ENCODE measurements around the gene DUSP28.

DUSP28 gene

DNA sequence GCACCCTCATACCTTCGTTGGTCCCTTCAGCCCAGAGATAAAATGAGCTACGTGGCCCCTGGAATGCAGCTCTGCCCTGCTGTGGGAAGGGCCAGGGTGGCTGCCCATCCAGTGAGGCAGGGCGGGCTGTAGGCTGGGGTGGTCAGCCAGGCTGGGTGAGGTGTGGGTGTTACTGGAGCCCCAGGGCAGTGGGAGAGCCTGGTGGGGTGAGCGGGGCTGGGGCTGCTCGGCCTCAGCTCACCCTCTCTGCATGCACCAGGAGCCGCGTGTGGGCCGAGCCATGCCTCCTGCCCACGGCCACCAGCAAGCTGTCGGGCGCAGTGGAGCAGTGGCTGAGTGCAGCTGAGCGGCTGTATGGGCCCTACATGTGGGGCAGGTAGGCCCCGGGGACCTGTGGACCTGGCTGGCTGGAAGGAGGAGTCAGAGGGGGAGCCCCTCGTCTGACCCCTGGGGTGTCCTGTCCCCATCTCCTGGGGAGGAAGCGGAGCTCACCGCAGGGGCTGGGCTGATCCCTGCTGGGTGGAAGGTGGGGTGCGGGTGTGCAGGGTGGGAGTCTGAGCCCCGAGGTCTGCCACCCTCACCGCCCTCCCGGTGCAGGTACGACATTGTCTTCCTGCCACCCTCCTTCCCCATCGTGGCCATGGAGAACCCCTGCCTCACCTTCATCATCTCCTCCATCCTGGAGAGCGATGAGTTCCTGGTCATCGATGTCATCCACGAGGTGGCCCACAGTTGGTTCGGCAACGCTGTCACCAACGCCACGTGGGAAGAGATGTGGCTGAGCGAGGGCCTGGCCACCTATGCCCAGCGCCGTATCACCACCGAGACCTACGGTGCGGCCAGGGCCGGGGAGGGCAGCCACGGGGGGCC is 13.6 kb downstream of the DUSP28 start:
- DNase-seq, result no peak

GRCh38 chr2:240574386-240575100 is 14.4 kb downstream of the DUSP28 start:
- no peak for DNase-seq

GRCh38 chr2:240575101-240575965 is 15.2 kb downstream of the DUSP28 start:
- no peak for DNase-seq

GRCh38 chr2:240576036-240576435 is 15.9 kb downstream of the DUSP28 start:
- DNase-seq, result no peak

GRCh38 chr2:240576436-240577205 is 16.5 kb downstream of the DUSP28 start:
- DNase-seq, result no peak

GRCh38 chr2:240577281-240578109 is 17.3 kb downstream of the DUSP28 start:
- DNase-seq, result no peak

DNA sequence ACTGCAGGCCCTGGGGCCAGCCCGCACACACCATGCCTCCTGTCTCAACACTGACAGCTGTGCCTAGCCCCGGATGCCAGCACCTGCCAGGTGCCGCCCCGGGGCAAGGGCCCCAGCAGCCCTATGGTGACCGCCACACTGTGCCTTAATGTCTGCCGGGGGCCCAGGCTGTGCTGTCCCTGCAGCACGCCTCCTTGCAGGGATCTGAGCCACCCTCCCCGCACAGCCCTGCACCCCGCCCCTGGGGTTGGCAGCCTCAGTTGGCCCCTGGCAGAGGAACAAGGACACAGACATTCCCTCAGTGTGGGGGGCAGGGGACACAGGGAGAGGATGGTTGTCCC is 17.9 kb downstream of the DUSP28 start:
- no peak for DNase-seq

DNA sequence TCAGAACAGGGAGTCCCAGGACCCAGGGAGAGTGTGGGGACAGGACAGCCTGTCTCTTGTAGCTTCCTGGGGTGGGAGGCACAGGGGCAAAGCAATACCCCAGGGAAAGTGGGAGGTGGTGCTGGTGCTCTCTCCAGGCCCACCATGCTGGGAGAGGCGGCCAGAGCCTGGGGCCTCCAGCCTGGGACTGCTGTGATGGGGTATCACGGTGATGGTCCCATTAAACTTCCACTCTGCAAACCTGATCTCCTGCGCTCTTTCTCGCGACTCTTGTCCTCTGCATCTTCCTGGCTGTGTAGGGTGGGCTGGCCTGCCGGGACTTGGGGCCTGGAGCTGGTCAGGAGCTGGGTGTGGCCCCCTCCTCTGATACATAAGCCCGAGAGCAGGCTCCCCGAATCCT is 18.3 kb downstream of the DUSP28 start:
- no peak for DNase-seq

GRCh38 chr2:240579071-240579762 is 19.1 kb downstream of the DUSP28 start:
- no peak for DNase-seq

DNA sequence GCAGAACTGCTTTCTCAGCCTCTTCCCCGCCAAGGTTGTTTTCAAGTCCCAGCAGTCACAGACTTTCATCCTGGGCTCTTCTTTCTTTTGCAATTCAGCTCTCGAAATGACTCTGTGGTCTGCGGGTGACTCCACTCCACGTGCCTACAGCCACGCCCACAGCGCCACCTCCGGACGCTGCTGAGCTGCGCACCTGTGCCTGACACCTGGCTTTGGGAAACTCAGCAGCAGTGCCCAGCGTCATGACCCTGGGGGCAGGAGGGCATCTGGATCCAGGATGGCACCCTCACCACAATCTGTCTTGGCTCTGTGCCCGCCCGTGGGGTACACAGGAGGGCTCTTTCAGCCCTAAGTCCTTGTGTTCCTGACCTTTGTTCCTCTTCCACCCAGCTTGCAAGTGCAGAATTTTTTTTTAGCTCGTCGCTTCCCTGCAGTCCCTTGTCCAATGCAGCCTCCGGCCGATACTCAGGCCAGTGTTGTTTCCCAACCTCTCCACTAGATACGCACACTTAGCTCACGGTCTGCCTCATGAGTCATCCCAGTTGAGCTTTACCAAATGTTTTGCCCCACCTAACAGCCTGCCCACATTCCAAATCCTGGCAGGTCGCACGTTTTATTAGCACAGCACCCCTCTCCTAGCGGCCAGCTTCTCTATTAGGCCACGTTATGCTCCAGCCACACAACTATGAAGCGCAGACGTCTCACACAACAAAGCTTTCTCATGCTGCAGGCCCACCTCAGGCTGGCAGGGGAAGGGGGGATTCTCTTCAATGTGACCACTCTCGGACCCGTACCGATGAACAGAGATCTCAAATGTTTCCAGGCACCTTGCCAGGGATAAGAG is 19.8 kb downstream of the DUSP28 start:
- no peak for DNase-seq

GRCh38 chr2:240581811-240582210 is 21.7 kb downstream of the DUSP28 start:
- DNase-seq, result no peak

DNA sequence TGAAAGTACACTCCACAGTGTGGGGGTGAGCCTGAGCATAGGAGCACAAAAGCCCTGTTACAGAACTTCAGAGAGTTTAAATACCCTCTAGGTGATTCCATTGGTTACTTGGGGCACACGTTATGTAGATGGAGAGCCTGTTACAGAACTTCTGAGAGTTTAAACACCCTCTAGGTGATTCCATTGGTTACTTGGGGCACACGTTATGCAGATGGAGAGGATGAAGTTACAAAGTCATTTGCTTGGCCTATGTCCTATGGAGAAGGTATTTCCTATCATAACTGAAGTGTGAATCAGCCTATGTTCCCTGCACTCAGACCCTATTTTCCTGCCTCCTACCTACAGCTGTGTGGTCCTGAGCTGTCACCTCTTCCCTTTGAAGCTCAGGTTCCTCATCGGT is 22.6 kb downstream of the DUSP28 start:
- DNase-seq, result no peak

DNA sequence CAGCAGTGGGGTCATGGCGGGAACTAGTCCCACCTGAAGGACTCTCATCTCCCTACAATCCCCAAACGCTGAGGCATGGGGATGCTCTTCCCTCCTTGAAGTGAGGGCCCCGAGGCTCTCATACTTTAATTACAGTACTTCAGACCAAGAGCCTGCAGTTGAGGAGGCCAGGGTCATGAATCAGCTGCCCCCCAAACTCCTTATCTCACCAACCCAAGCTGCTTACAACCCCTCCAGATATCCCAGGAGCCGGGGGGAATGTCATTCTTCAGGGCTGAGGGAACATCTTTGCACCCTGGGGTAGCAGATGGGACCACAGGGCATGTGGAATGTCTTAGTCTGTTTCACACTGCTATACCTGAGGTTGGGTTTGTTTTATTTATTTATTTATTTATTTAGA is 23.6 kb downstream of the DUSP28 start:
- DNase-seq, result no peak

- DNase-seq, result no peak
These were observed 24.4 kb downstream of the DUSP28 start for GRCh38 chr2:240584486-240585031.

GRCh38 chr2:240585101-240585500 is 24.9 kb downstream of the DUSP28 start:
- no peak for DNase-seq

DNA sequence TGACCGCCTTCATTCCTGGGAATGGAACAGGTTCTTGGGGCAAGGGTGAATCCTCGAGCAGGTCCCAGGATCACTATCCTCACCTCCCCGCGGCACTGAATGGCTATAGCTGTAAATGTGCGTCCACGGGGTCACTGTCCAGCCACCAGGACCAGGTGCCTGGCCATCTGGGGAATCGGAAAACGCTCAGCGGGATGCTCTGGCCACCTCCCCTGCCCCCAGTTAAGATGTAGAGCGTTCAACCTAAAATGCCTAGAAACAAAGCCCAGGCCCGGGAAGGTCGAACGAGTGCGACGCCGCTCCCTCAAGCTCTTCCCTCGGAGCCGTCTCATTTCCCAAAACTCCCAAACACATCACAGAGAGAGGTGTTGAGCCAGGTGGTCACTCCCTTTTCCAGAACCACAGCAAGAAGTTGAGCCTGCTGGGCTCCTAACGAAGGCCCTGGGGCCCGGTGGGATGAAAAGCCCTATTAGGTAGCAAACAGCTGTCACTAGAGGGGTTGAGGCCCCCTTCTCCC is 25.6 kb downstream of the DUSP28 start:
- DNase-seq, result no peak

DNA sequence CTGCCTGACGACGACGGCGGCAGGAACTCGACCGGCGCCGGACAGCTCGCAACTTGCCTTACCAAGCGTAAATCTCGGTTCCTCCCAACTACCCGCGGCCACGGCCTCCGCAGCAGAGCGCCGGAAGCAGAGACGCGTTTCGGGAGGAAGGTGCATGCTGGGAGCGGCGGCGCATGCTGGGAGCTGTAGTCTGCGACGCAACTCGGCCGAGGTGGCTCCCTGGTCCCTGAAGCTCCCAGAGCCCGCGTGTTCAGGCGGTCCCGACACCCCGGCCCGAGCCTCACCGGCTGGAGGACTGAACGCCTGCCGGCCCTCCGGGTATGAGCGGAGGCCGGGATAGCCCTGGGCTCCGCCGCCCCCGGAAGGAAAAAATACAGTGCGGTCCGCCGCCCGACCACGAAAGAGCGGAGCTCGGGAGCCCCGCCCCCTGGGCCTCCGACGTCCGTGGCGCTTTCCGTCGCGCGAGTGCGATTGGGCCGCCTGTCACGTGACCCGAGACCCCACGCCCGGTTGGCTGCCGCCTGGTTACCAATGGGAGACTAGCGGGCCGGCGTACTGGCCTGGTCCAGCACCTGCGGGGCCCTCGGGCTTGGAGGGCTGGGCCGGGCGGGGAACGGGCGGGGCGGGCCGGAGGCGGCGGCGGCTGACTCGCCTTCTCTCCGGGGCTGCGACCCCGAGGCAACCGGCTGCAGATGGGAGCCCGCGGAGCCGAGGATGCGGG is 26.2 kb downstream of the DUSP28 start, which contains the start of gene CAPN10:
TSS of gene CAPN10 (plus strand) at position 537 of the 721 bp plus-strand sequence. CDS start at position 715, 178 bp downstream.
- peak; percentile 98 for DNase-seq

Data from eye (tissue), 1 donor.